Fibroblast of gingiva (primary cell): Measurements from ENCODE around the gene MPZL1.
"Not testable (repeated sequence)": the region's sequence is repeated elsewhere in the genome, so short reads cannot be mapped to it uniquely, and the experiment has no call there.

ENCODE experiments used
- DNase-seq: peaks from one replicate; pipeline ENCODE4 v3.0.0-alpha.2; 2011; ENCODE audit warnings: low read depth

Gene MPZL1

DNA sequence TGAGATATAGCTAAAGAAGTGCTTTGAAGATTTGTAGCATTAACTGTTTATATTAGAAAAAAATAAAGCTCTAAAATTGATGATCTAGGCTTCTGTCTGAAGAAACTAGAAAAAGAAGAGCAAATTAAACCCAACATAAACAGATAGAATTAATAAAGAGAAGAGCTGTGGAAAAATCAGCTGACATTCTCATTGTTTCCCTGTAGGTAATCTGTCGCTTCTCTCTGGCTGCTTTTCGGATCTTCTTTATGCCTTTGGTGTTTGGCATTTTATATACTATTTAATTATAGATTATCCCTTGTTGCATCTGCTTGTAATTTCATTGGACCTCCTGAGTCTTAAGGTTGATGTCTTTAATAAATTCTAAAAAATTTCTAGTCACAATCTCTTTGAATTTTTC is 59.8 kb downstream of the MPZL1 start:
- no peak for DNase-seq

DNA sequence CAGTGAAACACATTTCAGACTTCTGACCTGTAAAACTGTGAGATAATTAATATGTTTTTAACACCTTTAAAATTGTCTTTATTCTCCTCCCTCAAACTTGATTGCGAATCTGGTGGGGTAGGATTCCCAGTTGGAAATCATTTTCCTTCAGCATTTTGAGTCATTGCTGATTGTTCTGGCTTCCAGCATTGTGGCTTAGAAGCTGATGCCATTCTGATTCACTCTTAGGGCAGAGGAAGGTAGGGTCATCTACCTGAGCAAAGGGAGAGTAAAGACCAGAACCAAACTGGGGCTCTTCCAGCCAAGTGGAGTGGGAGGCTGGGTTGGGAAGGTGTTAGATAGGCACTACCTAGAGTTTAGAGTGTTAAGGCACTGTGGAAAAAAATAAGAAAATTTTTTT is 61.2 kb downstream of the MPZL1 start:
- DNase-seq = no peak

DNA sequence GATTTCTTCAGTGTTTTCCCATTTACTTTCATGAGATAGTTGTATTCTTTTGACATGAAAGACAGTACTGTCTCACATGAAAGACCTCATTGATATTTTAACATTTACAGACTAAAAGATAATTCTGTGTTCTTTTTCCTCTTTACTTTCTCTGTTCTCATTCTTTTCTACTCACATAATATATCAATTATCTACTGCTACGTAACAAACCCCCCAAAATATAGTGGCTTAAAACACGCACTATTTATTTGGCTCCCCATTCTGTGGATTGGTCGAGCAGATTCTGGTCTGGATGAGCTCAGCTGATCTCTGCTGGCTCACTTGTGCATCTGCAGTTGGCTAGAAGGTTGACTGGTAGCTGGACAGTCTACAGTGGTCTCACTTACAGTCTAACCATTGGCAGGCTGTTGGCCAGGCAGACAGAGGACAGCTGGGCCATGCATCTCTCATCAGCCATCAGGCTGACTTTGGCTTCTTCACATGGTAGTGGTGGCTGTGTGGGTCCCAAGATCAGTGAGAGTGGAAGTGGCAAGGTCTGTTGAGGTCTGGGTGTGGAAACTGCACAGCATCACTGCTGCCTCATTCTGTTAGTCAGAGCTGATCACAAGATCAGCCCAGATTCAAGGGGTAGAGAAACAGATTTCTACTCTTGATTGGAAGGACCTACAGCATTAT is 63.2 kb downstream of the MPZL1 start:
- DNase-seq = no peak

GRCh38 chr1:167786502-167786901 is 64.7 kb downstream of the MPZL1 start:
- no peak for DNase-seq

DNA sequence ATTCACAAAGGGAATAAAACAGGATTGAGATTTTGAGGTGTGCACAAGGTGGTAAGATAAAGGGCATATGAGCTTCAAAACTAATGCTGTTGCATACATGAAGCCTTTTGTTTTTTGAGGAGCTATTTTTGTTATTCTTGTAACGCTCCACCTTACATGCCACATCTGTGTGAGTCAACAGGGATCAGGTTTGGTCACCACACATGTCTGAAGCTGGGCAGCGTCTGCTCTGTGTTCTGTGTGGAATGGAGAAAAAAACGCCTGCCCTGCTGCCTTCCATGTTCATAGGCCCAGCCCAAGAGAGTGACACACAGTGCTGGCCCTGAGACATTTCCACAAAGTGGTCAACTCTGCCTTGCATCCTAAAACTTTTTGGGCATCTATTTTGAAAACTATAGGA is 67.7 kb downstream of the MPZL1 start:
- DNase-seq = peak; percentile 44

- DNase-seq = no peak
Observed at GRCh38 chr1:167790117-167790516, 68.3 kb downstream of the MPZL1 start.

DNA sequence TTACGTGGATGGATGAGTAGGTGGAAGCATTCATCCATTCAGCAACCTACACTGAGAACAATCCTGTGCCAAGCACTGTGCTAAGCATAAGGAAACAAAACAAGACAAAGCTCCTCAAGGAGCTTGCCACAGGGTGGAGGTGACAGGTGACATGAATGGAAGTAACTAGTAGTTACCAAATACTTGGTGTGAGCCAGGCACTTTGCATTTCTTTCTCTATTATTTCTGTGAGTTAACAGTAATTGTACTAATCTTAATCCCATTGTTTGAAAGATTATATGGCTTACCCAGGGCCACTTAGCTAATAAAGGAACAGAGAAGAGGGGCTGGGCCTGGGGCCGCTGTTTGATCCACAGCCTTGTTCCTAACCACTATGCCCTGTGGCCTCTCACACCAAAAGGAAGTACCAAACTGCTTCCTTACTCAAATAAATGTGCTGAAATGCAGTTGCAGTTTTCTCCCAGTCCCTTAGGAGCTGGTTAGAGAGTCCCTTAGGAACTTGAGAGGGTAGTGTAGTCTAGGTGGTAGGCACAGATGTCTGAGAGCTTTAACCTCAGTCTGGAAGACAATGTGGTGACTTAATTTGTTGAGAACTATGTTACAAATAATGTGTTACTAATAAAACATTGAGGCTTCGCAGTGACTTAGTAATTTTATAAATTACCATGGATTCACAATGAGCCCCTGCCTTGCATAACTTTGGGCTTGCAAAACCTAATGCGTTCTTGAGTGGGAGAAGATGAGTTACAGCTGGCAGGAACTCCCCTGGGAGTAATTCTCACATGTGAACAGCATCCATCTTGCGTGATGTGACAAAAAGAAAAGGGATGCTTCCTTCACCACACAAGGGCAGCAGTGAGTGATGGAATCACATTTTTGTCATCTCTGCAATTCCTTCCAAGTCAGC is 69.8 kb downstream of the MPZL1 start:
- DNase-seq = peak; percentile 100

- DNase-seq = no peak
Observed at GRCh38 chr1:167792188-167792565, 70.4 kb downstream of the MPZL1 start.

- no peak for DNase-seq
Observed at GRCh38 chr1:167794043-167794442, 72.3 kb downstream of the MPZL1 start.

DNA sequence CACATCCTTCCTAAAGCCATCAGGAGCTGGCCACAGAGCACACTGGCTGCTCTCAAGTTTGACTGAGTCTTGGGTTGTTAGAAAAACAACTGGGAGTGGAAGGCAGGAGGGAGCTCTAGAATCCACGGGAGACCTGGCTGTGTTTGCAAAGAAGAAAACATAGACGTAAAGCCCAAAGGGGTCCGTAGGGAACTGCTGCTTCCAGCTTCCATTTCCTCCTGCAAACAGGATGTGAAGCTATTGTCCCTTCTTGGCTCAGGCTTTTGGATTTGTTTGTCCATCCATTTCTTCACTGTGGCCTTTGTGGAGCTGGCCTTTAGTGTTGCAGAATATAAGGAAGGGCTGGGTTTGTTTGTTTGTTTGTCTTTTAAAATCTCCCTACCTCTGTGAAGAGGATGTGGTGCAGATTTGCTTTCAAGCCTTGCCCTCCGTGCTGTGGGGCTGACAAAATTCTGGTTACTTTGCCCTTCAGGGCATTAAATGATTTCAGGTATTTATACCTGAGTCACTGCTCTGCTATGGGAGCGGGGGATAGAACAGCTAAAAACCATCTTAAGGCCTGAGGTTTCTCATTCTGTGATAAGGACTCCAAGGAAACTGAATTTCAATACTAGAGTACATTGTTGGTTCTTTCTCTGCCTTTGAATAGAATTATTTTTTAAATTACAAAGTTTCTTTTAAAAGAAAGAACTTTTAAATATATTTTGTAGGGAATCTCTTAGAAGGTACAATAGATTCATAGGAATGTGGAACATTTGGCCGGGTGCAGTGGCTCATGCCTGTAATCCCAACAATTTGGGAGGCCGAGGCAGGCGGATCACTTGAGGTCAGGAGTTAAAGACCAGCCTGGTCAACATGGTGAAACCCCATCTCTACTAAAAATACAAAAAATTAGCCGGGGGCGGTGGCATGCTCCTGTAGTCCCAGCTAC is 74.3 kb downstream of the MPZL1 start:
- DNase-seq = peak; percentile 49

- peak; percentile 99 for DNase-seq
Observed at GRCh38 chr1:167797015-167797414, 75.2 kb downstream of the MPZL1 start.

DNA sequence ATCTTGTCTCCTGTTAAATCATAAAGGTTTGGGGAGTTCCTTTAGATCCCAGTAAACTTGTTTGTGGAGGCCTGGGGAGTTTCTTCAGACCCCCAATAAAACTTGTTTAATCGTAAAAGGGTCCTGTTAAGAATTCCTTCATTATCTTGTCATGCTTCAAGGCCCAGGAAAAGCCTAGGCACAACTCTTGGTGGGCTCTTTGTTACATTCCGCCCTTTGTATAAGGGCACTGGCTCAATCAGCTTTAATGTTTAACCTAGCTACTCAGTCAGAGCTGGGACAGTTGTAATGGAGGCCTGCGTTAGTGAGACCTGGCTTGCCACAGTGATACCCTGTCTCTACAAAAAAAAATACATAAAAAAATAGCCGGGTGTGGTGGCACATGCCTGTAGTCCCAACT is 77.2 kb downstream of the MPZL1 start:
- DNase-seq = no peak

- DNase-seq = no peak
Observed at GRCh38 chr1:167799747-167800146, 78.0 kb downstream of the MPZL1 start.

GRCh38 chr1:167800251-167800650 is 78.5 kb downstream of the MPZL1 start:
- DNase-seq = no peak

DNA sequence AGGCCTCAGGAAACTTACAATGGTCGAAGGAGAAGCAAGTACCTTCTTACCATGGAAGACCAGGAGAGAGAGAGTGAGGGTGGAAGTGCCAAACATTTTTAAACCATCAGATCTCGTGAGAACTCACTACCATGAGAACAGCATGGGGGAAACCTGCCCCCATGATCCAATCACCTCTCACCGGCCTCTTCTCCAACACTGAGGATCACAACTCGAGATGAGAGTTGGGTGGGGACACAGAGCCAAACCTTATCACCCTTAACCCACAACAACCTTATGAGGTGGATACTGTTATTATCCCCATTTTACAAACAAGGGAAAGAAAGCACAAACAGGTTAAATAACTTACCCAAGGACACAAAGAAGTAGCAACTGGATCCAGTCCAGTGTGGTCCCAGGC is 80.5 kb downstream of the MPZL1 start:
- no peak for DNase-seq

GRCh38 chr1:167803358-167804207 is 81.8 kb downstream of the MPZL1 start:
- peak; percentile 91 for DNase-seq

- no peak for DNase-seq
Observed at GRCh38 chr1:167805041-167805556, 83.3 kb downstream of the MPZL1 start.

DNA sequence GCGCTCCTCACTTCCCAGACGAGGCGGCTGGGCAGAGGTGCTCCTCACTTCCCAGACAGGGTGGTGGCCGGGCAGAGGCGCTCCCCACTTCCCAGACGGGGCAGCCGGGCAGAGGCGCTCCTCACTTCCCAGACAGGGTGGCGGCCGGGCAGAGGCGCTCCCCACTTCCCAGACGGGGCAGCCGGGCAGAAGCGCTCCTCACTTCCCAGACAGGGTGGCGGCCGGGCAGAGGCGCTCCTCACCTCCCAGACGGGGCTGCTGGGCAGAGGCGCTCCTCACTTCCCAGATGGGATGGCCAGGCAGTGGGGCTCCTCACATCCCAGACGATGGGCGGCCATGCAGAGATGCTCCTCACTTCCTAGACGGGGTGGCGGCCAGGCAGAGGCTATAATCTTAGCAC is 84.5 kb downstream of the MPZL1 start:
- DNase-seq = not testable (repeated sequence)

DNA sequence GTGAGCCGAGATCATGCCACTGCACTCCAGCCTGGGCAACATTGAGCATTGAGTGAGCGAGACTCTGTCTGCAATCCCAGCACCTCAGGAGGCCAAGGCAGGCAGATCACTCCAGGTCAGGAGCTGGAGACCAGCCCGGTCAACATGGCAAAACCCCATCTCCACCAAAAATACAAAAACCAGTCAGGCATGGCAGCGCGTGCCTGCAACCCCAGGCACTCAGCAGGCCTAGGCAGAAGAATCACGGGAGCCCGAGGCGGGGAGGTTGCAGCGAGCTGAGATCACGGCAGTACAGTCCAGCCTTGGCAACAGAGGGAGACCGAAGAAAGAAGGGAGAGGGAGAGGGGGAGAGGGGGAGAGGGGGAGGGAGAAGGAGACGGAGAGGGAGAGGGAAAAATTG is 84.9 kb downstream of the MPZL1 start:
- DNase-seq = not testable (repeated sequence)

GRCh38 chr1:167808104-167808503 is 86.3 kb downstream of the MPZL1 start:
- no peak for DNase-seq

DNA sequence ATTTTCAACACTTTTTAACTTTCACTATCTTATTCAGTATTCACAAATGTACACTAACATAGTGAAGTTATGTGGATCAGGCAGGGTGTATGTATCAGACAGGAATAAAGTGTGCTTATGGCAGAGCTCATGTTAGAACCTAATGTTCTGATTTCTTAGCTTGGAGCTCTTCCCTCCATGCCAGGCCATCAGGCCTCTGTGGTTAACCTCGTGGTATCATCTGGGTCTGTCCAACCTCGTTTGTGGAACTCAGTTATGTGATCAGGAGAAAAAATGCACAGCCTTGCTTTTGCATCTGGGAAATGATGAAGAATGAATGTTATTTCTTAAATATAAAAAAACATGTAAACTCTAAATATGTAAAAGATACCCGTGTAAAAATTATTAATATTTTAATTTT is 86.9 kb downstream of the MPZL1 start:
- no peak for DNase-seq
